ENCODE data around the gene RELL1. TPM values are rescaled to one million over a fixed set of nuclear protein-coding genes. Genes with fewer than 3 reads are reported as not detected.

RELL1 gene
- total and polyA plus RNA-seq, 2 donors (not counting 1 experiment from before 2014, with no cell fraction given) = 0.64 to 3.2 TPM

DNA sequence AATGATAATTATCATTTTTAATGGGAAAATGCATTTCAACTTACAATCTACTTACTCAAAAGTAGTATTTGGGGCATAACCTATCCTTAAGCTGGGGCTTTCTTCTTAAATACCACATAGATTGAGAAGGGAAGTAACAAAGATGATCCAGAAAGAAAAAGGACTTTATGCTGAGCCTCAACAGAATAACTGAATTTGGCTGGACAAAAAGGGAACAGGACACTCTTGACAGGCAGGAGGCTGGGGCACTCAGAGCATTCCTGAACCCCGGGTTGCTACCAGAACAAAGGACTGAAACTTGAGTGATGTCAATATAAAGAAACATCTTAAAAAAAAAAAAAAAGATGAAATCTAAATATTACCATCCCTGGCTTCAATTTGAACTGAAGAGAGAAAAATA lies 23.9 kb downstream of the RELL1 start:
- Histone ChIP-seq H3K9ac (ENCODE audit: low read length) (no peak overlapping the region), H4K20me1 (ENCODE audit: control insufficient read depth, insufficient read depth, low read length, poor library complexity, severe bottlenecking) (no peaks in the 10 kb centered on the region), H3K27ac (ENCODE audit: low read length in 2 of 2) (no peak overlapping the region), H3K4me2 (replicated peaks; ENCODE audit: low read depth, low read length, poor library complexity, severe bottlenecking) (no peak overlapping the region), H3K4me1 (ENCODE audit: control insufficient read depth in 2 of 2, insufficient read depth in 2 of 2, low read length in 2 of 2) (no peaks in the 10 kb centered on the region), H2AFZ (ENCODE audit: insufficient read depth, low read depth, low read length, poor library complexity, severe bottlenecking) (no peak overlapping the region), H3K36me3 (replicated peaks in 1 of 2; ENCODE audit: control extremely low read depth in 1 of 2, control insufficient read depth in 1 of 2, extremely low read depth in 1 of 2, insufficient read depth in 2 of 2, low read length in 1 of 2) (no peaks in the 10 kb centered on the region), H3K4me3 (ENCODE audit: control extremely low read depth in 1 of 5, extremely low read depth in 1 of 5, insufficient read depth in 1 of 5, low read depth in 2 of 5, low read length in 4 of 5) (no peak overlapping the region), H3K9me3 (ENCODE audit: control extremely low read depth in 1 of 3, control insufficient read depth in 2 of 3, insufficient read depth in 1 of 3, low read length in 2 of 3) (peaks cover 0 to 2% (median under 1%) of the 10 kb centered on the region in 3 donors), H3K79me2 (ENCODE audit: control insufficient read depth, insufficient read depth, low read length) (no peaks in the 10 kb centered on the region), H3K27me3 (replicated peaks in 1 of 4; ENCODE audit: control extremely low read depth in 1 of 4, control insufficient read depth in 3 of 4, insufficient read depth in 4 of 4, low read length in 3 of 4) (no peaks in the 10 kb centered on the region)
- POLR2A ChIA-PET = no interaction called here
- no peak for TF ChIP-seq CTCF (IDR thresholded peaks at IDR 0.05)
- no peak for TF ChIP-seq EZH2 (IDR thresholded peaks at IDR 0.05; ENCODE audit: borderline replicate concordance, insufficient read depth, low read depth, low read length, poor library complexity, severe bottlenecking)
- WGBS (ENCODE audit: insufficient coverage) = no CpG with 5 or more reads among the region's 1 CpG
- Mint-ChIP-seq H3K27ac (no peak overlapping the region), H3K4me1 (peaks cover 5% of the 10 kb centered on the region), H3K27me3 (peaks cover 5% of the 10 kb centered on the region), H3K9me3 (ENCODE audit: insufficient read depth) (no peaks in the 10 kb centered on the region), H3K4me3 (no peak overlapping the region)
- ATAC-seq (ENCODE audit: low read depth) (no peak), DNase-seq (no peak)
- intact Hi-C loops (cut with micrococcal nuclease) = no loop called here
- CTCF ChIA-PET = no interaction called here

GRCh38 chr4:37661772-37662171 lies 24.4 kb downstream of the RELL1 start:
- no peaks in the 10 kb centered on the region for H3K36me3 ChIP-seq (replicated peaks in 1 of 2; ENCODE audit: control extremely low read depth in 1 of 2, control insufficient read depth in 1 of 2, extremely low read depth in 1 of 2, insufficient read depth in 2 of 2, low read length in 1 of 2)
- H3K4me1 ChIP-seq (ENCODE audit: control insufficient read depth in 2 of 2, insufficient read depth in 2 of 2, low read length in 2 of 2) = no peaks in the 10 kb centered on the region
- no peak overlapping the region for H3K27ac ChIP-seq (ENCODE audit: low read length in 2 of 2)
- 29% methylated on average over 1 of the region's 3 CpGs for whole genome bisulfite sequencing (ENCODE audit: insufficient coverage)
- no peak overlapping the region for H3K4me3 ChIP-seq (ENCODE audit: control extremely low read depth in 1 of 5, extremely low read depth in 1 of 5, insufficient read depth in 1 of 5, low read depth in 2 of 5, low read length in 4 of 5)
- Mint-ChIP-seq H3K27ac (no peak overlapping the region), H3K4me1 (peaks cover 5% of the 10 kb centered on the region), H3K4me3 (no peak overlapping the region), H3K9me3 (ENCODE audit: insufficient read depth) (no peaks in the 10 kb centered on the region), H3K27me3 (peaks cover 5% of the 10 kb centered on the region)
- no peaks in the 10 kb centered on the region for H4K20me1 ChIP-seq (ENCODE audit: control insufficient read depth, insufficient read depth, low read length, poor library complexity, severe bottlenecking)
- no peak overlapping the region for H3K9ac ChIP-seq (ENCODE audit: low read length)
- no peak overlapping the region for H3K4me2 ChIP-seq (replicated peaks; ENCODE audit: low read depth, low read length, poor library complexity, severe bottlenecking)
- H2AFZ ChIP-seq (ENCODE audit: insufficient read depth, low read depth, low read length, poor library complexity, severe bottlenecking) = no peak overlapping the region
- no peak for TF ChIP-seq EZH2 (IDR thresholded peaks at IDR 0.05; ENCODE audit: borderline replicate concordance, insufficient read depth, low read depth, low read length, poor library complexity, severe bottlenecking)
- DNase-seq = no peak
- ATAC-seq (ENCODE audit: low read depth) = no peak
- ChIA-PET POLR2A (no interaction called here), CTCF (no interaction called here)
- H3K9me3 ChIP-seq (ENCODE audit: control extremely low read depth in 1 of 3, control insufficient read depth in 2 of 3, insufficient read depth in 1 of 3, low read length in 2 of 3) = peaks cover 0 to 6% (median 1%) of the 10 kb centered on the region in 3 donors
- H3K79me2 ChIP-seq (ENCODE audit: control insufficient read depth, insufficient read depth, low read length) = no peaks in the 10 kb centered on the region
- H3K27me3 ChIP-seq (replicated peaks in 1 of 4; ENCODE audit: control extremely low read depth in 1 of 4, control insufficient read depth in 3 of 4, insufficient read depth in 4 of 4, low read length in 3 of 4) = no peaks in the 10 kb centered on the region
- intact Hi-C loops (cut with micrococcal nuclease) = no loop called here

Measured in B cell (primary cell).